Measurements from ENCODE around the gene LRP5. TPM values are rescaled to one million over a fixed set of nuclear protein-coding genes. Genes with fewer than 3 reads are reported as not detected.

LRP5 gene
- total RNA-seq, 4 donors from 2014 or later = 27.3 to 60.1 (median 35.0) TPM

- Histone ChIP-seq H3K4me3 (no peak overlapping the region), H3K4me1 (peaks cover 3% of the 10 kb centered on the region), H3K9me3 (no peaks in the 10 kb centered on the region), H3K36me3 (no peaks in the 10 kb centered on the region), H3K27me3 (no peaks in the 10 kb centered on the region), H3K27ac (no peak overlapping the region)
- no peak for DNase-seq (ENCODE audit: low spot score in 2 of 2)
- 88% methylated on average over 8 of the region's 8 CpGs for WGBS
- TF ChIP-seq EP300 (IDR thresholded peaks at IDR 0.05) = no peak
- TF ChIP-seq POLR2AphosphoS5 (IDR thresholded peaks at IDR 0.05) = no peak
- TF ChIP-seq, protein P1, sequence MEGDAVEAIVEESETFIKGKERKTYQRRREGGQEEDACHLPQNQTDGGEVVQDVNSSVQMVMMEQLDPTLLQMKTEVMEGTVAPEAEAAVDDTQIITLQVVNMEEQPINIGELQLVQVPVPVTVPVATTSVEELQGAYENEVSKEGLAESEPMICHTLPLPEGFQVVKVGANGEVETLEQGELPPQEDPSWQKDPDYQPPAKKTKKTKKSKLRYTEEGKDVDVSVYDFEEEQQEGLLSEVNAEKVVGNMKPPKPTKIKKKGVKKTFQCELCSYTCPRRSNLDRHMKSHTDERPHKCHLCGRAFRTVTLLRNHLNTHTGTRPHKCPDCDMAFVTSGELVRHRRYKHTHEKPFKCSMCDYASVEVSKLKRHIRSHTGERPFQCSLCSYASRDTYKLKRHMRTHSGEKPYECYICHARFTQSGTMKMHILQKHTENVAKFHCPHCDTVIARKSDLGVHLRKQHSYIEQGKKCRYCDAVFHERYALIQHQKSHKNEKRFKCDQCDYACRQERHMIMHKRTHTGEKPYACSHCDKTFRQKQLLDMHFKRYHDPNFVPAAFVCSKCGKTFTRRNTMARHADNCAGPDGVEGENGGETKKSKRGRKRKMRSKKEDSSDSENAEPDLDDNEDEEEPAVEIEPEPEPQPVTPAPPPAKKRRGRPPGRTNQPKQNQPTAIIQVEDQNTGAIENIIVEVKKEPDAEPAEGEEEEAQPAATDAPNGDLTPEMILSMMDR (IDR thresholded peaks at IDR 0.05) = no peak
- TF ChIP-seq POLR2A (IDR thresholded peaks at IDR 0.05) = no peak
Measured at GRCh38 chr11:68287419-68287818, 25.0 kb upstream of the LRP5 start.

DNA sequence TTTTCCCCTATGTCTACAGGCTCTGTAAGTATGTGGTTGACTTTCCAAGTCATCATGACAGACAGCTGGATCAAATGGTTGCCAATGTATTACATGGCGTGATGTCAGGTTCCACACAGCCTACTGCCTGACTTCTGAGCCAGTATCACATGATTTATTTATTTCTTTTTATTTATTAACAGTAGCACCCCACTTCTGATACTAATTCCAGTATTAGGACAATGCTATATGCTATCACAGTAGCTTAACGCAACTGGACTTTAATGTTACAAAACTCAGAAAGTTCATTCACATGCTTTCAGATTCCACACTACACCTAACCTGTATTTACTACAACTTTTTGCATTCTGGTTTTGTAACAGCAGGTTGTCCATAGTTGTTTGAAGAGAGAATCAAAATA is 22.9 kb upstream of the LRP5 start:
- DNase-seq (ENCODE audit: low spot score in 2 of 2) = no peak
- TF ChIP-seq, protein P1 (IDR thresholded peaks at IDR 0.05) = no peak
- no peak for TF ChIP-seq POLR2A (IDR thresholded peaks at IDR 0.05)
- no peak for TF ChIP-seq EP300 (IDR thresholded peaks at IDR 0.05)
- TF ChIP-seq POLR2AphosphoS5 (IDR thresholded peaks at IDR 0.05) = no peak
- no peak overlapping the region for H3K27ac ChIP-seq
- no peaks in the 10 kb centered on the region for H3K27me3 ChIP-seq
- no peaks in the 10 kb centered on the region for H3K36me3 ChIP-seq
- no peaks in the 10 kb centered on the region for H3K4me1 ChIP-seq
- H3K9me3 ChIP-seq = no peaks in the 10 kb centered on the region
- WGBS = 91% methylated on average over 2 of the region's 2 CpGs
- no peak overlapping the region for H3K4me3 ChIP-seq

GRCh38 chr11:68293708-68294107 is 18.7 kb upstream of the LRP5 start:
- no peak overlapping the region for H3K4me3 ChIP-seq
- WGBS = 85% methylated on average over 2 of the region's 2 CpGs
- peaks cover 9% of the 10 kb centered on the region for H3K4me1 ChIP-seq
- TF ChIP-seq POLR2AphosphoS5 (IDR thresholded peaks at IDR 0.05) (no peak), POLR2A (IDR thresholded peaks at IDR 0.05) (no peak), EP300 (IDR thresholded peaks at IDR 0.05) (no peak)
- TF ChIP-seq, protein P1 (IDR thresholded peaks at IDR 0.05) = no peak
- no peaks in the 10 kb centered on the region for H3K27me3 ChIP-seq
- no peaks in the 10 kb centered on the region for H3K9me3 ChIP-seq
- H3K36me3 ChIP-seq = no peaks in the 10 kb centered on the region
- H3K27ac ChIP-seq = no peak overlapping the region
- no peak for DNase-seq (ENCODE audit: low spot score in 2 of 2)

GRCh38 chr11:68295271-68295670 is 17.1 kb upstream of the LRP5 start:
- 98% methylated on average over 1 of the region's 1 CpG for WGBS
- no peak for TF ChIP-seq EP300 (IDR thresholded peaks at IDR 0.05)
- TF ChIP-seq, protein P1 (IDR thresholded peaks at IDR 0.05) = no peak
- no peak overlapping the region for H3K4me3 ChIP-seq
- no peak for DNase-seq (ENCODE audit: low spot score in 2 of 2)
- no peaks in the 10 kb centered on the region for H3K9me3 ChIP-seq
- H3K27ac ChIP-seq = no peak overlapping the region
- no peaks in the 10 kb centered on the region for H3K27me3 ChIP-seq
- H3K36me3 ChIP-seq = no peaks in the 10 kb centered on the region
- peaks cover 9% of the 10 kb centered on the region for H3K4me1 ChIP-seq

- no peak for TF ChIP-seq EP300 (IDR thresholded peaks at IDR 0.05)
- TF ChIP-seq POLR2A (IDR thresholded peaks at IDR 0.05) = no peak
- TF ChIP-seq, protein P1 (IDR thresholded peaks at IDR 0.05) = no peak
- TF ChIP-seq POLR2AphosphoS5 (IDR thresholded peaks at IDR 0.05) = no peak
- no peak overlapping the region for H3K4me3 ChIP-seq
- DNase-seq (ENCODE audit: low spot score in 2 of 2) = no peak
- H3K27ac ChIP-seq = no peak overlapping the region
- H3K27me3 ChIP-seq = no peaks in the 10 kb centered on the region
- 91% methylated on average over 5 of the region's 5 CpGs for WGBS
- peaks cover 9% of the 10 kb centered on the region for H3K4me1 ChIP-seq
- no peaks in the 10 kb centered on the region for H3K36me3 ChIP-seq
- no peaks in the 10 kb centered on the region for H3K9me3 ChIP-seq
Measured at GRCh38 chr11:68295940-68296339, 16.5 kb upstream of the LRP5 start.

Data from suprapubic skin (tissue), 4 donors.